GM23338 (cell line): ENCODE results near the gene GDPD5. TPM values are rescaled to one million over a fixed set of nuclear protein-coding genes. Genes with fewer than 3 reads are reported as not detected.

Experiments used
- ATAC-seq: fragments of 200-7000 bp; cut with Tn5 transposase; 3 replicates; pipeline ENCODE4 v1.9.1; 2020
- DNase-seq: peaks from one replicate; pipeline ENCODE4 v3.0.0-alpha.2; 2015; ENCODE audit warnings: low spot score
- H2AFZ ChIP-seq: fragments of 200-600 bp; sonication (generic); 2 replicates; pipeline ENCODE4 v1.8.0; 2016; ENCODE audit warnings: antibody characterized with exemption, mild to moderate bottlenecking, moderate library complexity
- H3F3A ChIP-seq: fragments of 200-600 bp; sonication (generic); replicated peaks from 2 replicates; pipeline ENCODE4 v1.8.0; 2017; ENCODE audit warnings: antibody characterized with exemption, mixed run types, low read depth
- H3K27ac ChIP-seq: fragments of 200-600 bp; sonication (generic); 2 replicates; pipeline ENCODE4 v1.6.1; 2016; ENCODE audit warnings: low read depth
- H3K27me3 ChIP-seq: fragments of 200-600 bp; sonication (generic); 2 replicates; pipeline ENCODE4 v1.8.0; 2016; ENCODE audit warnings: mild to moderate bottlenecking, mixed run types, moderate library complexity; ENCODE audit not compliant: insufficient read depth
- H3K36me3 ChIP-seq: fragments of 200-600 bp; sonication (generic); 2 replicates; pipeline ENCODE4 v1.8.0; 2016; ENCODE audit warnings: mild to moderate bottlenecking; ENCODE audit not compliant: insufficient read depth
- H3K4me1 ChIP-seq: fragments of 200-600 bp; sonication (generic); 2 replicates; pipeline ENCODE4 v1.8.0; 2016; ENCODE audit warnings: mild to moderate bottlenecking, moderate library complexity; ENCODE audit not compliant: insufficient read depth
- H3K4me2 ChIP-seq: fragments of 200-600 bp; sonication (generic); 2 replicates; pipeline ENCODE4 v1.7.1; 2017; ENCODE audit warnings: mixed run types
- H3K4me3 ChIP-seq: fragments of 200-600 bp; sonication (generic); 2 replicates; pipeline ENCODE4 v1.6.1; 2016; ENCODE audit warnings: mixed run types
- H3K79me2 ChIP-seq: fragments of 200-600 bp; sonication (generic); replicated peaks from 2 replicates; pipeline ENCODE4 v1.8.0; 2017; ENCODE audit warnings: mild to moderate bottlenecking; ENCODE audit not compliant: insufficient read depth
- H3K9me2 ChIP-seq: fragments of 200-600 bp; sonication (generic); 2 replicates; pipeline ENCODE4 v1.8.0; 2017; ENCODE audit not compliant: insufficient read depth
- H4K20me1 ChIP-seq: fragments of 200-600 bp; sonication (generic); replicated peaks from 2 replicates; pipeline ENCODE4 v1.8.0; 2017; ENCODE audit warnings: mild to moderate bottlenecking; ENCODE audit not compliant: insufficient read depth
- H3K27ac Mint-ChIP-seq: 2 replicates; pipeline ENCODE4 v1.8.0; 2020; ENCODE audit warnings: inconsistent platforms, mild to moderate bottlenecking, moderate library complexity, mixed read lengths
- H3K27me3 Mint-ChIP-seq: 3 replicates; pipeline ENCODE4 v1.8.0; 2022; ENCODE audit warnings: low read depth, mild to moderate bottlenecking, moderate library complexity, mixed read lengths, inconsistent platforms; ENCODE audit not compliant: insufficient read depth, poor library complexity
- H3K36me3 Mint-ChIP-seq: 3 replicates; pipeline ENCODE4 v1.8.0; 2021; ENCODE audit warnings: low read depth, mild to moderate bottlenecking, inconsistent platforms, moderate library complexity, mixed read lengths
- H3K4me1 Mint-ChIP-seq: 3 replicates; pipeline ENCODE4 v1.8.0; 2020; ENCODE audit warnings: mild to moderate bottlenecking, inconsistent platforms, mixed read lengths
- H3K4me3 Mint-ChIP-seq: 3 replicates; pipeline ENCODE4 v1.8.0; 2021; ENCODE audit warnings: moderate library complexity, mild to moderate bottlenecking, inconsistent platforms, mixed read lengths
- H3K9me3 Mint-ChIP-seq: 3 replicates; pipeline ENCODE4 v1.8.0; 2020; ENCODE audit warnings: moderate library complexity, mild to moderate bottlenecking, inconsistent platforms, mixed read lengths
- CTCF ChIP-seq, 2 experiments: fragments of 200-600 bp in 1 of 2; sonication (generic) in 1 of 2; conservative IDR thresholded peaks; 2 replicates each; pipeline versions ENCODE4 v1.5.1 to v1.6.1; 2016 to 2017; ENCODE audit warnings: antibody characterized with exemption in 2 of 2, low read depth in 2 of 2, mild to moderate bottlenecking in 2 of 2, moderate library complexity in 1 of 2
- JUNB ChIP-seq: IDR thresholded peaks from one replicate; pipeline ENCODE4 v1.6.1; 2016; ENCODE audit warnings: antibody characterized with exemption; ENCODE audit not compliant: unreplicated experiment
- NANOG ChIP-seq: IDR thresholded peaks from 2 replicates; pipeline ENCODE4 v1.6.1; 2016; ENCODE audit warnings: antibody characterized with exemption, borderline replicate concordance
- POLR2AphosphoS5 ChIP-seq: IDR thresholded peaks from 2 replicates; pipeline ENCODE4 v1.6.1; 2016; ENCODE audit warnings: antibody characterized with exemption, low read depth
- REST ChIP-seq: IDR thresholded peaks from one replicate; pipeline ENCODE4 v1.6.1; 2018; ENCODE audit warnings: antibody characterized with exemption; ENCODE audit not compliant: unreplicated experiment
- STAT1 ChIP-seq: IDR thresholded peaks from one replicate; pipeline ENCODE4 v1.6.1; 2016; ENCODE audit warnings: antibody characterized with exemption; ENCODE audit not compliant: unreplicated experiment
- polyA plus RNA-seq: library from polyadenylated mRNA; unstranded; fragments of >200 nt; fragmentation: Nextera tagmentation; extraction: Ambion mirVana; gene quantifications from 2 replicates; pipeline ENCODE4 v1.2.1, GENCODE V29; 2016
- total RNA-seq: library from RNA; depleted of rRNA; stranded (reverse); fragments of >200 nt; shearing (Covaris generic); gene quantifications from 2 replicates; pipeline ENCODE4 v1.2.3, GENCODE V29; 2014

GDPD5 gene
- total and polyA plus RNA-seq, 2 experiments from 2014 or later: 1.6 to 4.9 TPM

- H3K4me1 Mint-ChIP-seq: peaks cover 5% of the 10 kb centered on the region; the same call in 2 of the 3 replicates
- TF ChIP-seq NANOG (no peak), CTCF (conservative IDR thresholded peaks at IDR 0.05; ENCODE audit: low read depth in 2 of 2) (no peak), POLR2AphosphoS5 (no peak), REST (no peak), JUNB (no peak)
- no peaks in the 10 kb centered on the region for H3K36me3 Mint-ChIP-seq
- H3K4me2 ChIP-seq: no peak overlapping the region
- ATAC-seq (no peak), DNase-seq (no peak)
- peaks cover 7% of the 10 kb centered on the region for H3K27me3 Mint-ChIP-seq
- no peaks in the 10 kb centered on the region for H3K27me3 ChIP-seq
- no peak overlapping the region for H3K27ac Mint-ChIP-seq
- no peak overlapping the region for H3K27ac ChIP-seq
- no peaks in the 10 kb centered on the region for H3K9me3 Mint-ChIP-seq
- H2AFZ ChIP-seq: no peak overlapping the region
- H3K4me3 Mint-ChIP-seq: no peak overlapping the region
- H3K36me3 ChIP-seq: no peaks in the 10 kb centered on the region
- no peaks in the 10 kb centered on the region for H3K9me2 ChIP-seq
- no peaks in the 10 kb centered on the region for H3F3A ChIP-seq
- H3K79me2 ChIP-seq: no peaks in the 10 kb centered on the region
- no peaks in the 10 kb centered on the region for H4K20me1 ChIP-seq
- no peaks in the 10 kb centered on the region for H3K4me1 ChIP-seq
- H3K4me3 ChIP-seq: no peak overlapping the region
These were observed 15.7 kb upstream of the GDPD5 start for GRCh38 chr11:75541193-75542087.

GRCh38 chr11:75539459-75540334, 14.0 kb upstream of the GDPD5 start:
- Histone ChIP-seq H3K27ac (no peak overlapping the region), H4K20me1 (no peaks in the 10 kb centered on the region), H3K27me3 (no peaks in the 10 kb centered on the region), H3K9me2 (no peaks in the 10 kb centered on the region), H3K4me3 (no peak overlapping the region), H3K4me2 (no peak overlapping the region), H3K36me3 (no peaks in the 10 kb centered on the region), H3K4me1 (no peaks in the 10 kb centered on the region), H3K79me2 (no peaks in the 10 kb centered on the region), H3F3A (no peaks in the 10 kb centered on the region), H2AFZ (peak overlapping the region; percentile 14; the same call in 1 of the 2 replicates)
- ATAC-seq: no peak
- Mint-ChIP-seq H3K4me1 (peaks cover 5% of the 10 kb centered on the region; the same call in 2 of the 3 replicates), H3K27ac (no peak overlapping the region), H3K9me3 (no peaks in the 10 kb centered on the region), H3K4me3 (no peak overlapping the region), H3K27me3 (peaks cover 10% of the 10 kb centered on the region), H3K36me3 (no peaks in the 10 kb centered on the region)
- no peak for DNase-seq
- TF ChIP-seq CTCF (conservative IDR thresholded peaks at IDR 0.05; ENCODE audit: low read depth in 2 of 2) (no peak), STAT1 (no peak), NANOG (no peak)
